Non-pigmented ciliary epithelial cell (primary cell): ENCODE data around the gene PPP2R2C.

Experiments
- DNase-seq: peaks from one replicate; pipeline ENCODE4 v3.0.0-alpha.2; 2010; ENCODE audit warnings: low read depth

PPP2R2C gene

DNA sequence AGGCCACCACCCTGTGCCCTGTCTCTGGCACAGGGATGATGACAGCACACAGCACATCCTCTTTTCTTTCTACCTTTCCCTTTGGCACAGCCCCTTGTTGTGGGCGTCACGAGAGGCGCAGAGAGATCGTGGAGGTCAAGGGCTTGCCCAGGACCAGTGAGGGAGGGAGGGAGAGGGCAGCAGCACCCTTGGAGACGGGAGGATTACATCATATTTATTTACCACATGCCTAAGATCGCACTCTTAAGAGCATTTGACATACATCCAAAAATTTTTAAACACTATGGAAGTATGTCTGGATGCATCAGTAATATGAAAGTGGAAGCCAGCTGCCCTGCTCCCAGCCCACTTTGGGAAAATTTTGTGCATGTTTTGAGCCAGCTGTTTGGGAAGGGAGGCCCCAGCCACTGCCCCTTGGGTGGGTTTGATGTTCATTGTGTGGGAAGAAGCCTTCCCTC, 190.1 kb downstream of the PPP2R2C start:
- DNase-seq = no peak

DNA sequence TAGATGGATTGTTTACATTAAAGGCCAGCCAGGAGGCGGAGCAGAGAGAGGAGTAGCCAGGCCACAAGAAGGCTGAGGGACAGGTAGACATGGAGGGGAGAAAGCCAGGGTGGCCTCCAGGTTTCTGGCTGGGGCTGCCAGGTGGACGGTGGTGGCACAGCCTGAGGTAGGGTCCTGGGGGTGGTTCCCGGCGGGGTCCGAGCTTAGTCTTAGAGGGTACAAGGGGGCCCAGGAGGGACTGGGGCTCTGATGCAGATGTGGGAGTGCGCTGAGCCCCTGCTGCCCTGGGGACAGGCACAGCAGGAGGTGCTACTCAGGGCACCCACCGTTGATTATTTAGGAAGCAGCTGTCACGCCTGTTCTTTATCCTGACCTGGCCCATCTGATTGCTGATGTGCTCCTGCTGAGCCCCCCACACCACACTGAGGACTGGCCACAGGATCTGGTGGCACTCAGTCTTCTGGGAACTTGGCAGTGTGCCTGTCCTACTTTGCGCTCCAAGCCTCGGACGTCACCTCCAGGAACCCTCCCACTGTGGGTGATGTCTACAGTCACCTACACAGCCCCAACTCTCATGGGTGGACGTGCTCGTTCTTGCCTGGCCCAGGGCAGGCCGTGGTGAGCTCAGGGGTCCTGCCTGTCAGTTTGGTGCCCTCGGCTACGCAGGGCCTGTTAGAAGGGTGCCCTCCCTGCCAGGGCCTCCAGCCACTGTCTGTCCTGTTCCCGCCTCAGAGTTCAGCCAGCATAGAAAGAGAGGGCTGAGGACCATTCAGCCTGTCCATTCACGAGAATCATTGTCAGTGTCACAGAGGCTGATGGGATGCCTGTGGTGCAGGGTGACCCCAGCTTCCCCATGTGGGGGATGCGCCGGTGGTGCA, 190.7 kb downstream of the PPP2R2C start:
- no peak for DNase-seq

DNA sequence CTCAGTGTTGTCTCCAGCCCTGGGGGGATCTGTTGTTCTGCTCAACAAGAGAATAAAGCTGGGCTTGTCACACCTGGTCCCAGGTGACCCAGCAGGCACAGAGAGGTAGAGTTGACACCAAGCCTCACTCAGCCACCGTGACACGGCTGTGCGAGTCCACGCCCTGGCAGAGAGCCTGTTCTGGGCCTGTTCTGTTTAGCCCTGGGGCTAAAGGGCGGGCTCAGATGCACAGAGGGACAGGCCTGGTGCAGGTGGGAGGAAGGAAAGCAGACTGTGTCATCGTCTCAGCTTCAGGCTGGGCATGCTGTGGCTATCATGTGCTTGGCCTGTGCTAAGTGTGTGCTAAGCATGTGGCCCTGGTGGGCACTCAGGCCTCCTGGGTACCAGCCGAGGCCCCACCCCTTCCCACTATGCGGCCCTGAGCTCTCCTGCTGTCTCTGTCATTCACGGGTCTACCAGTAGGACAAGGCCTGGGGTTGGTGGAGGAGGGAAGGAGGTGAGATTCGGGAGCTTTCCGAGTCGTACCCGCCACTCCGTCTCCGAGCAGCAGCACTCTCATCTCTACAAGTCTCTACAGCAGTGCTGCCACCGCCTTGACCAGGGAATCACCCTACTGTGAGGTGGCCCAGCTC, 191.9 kb downstream of the PPP2R2C start:
- no peak for DNase-seq

DNA sequence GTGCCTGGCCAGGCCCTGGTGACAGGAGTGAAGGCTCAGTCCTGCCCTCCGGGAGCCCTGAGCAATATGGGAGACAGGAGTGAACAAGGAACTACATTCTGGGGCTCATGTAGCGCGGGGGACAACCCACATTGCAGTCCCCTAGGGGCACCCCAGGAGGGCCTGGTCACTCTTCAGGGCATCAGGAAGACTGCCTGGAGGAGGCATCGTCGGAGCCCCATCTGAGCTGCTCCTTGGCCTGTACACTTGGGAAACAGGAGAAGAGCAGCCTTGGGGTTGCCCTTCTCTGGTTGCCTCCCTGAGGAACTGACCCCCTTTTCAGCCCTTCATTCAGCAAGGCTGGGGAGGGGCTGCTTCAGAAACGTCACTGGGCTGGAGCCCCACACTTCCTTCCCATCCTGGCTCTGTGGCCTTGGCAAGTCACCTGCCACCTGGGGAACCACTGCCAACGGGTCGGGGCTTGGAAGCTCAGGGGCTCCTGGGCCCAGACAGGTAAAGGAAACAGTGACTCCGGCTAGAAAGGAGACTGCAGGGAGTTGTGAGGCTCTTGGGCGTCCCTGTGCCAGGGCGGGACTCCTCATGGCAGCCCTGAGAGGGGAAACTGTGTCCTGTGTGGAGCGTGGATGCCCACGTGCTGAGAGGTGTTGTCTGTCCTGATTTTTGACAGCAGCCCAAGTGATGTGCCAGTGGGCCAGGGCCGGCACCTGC, 192.7 kb downstream of the PPP2R2C start:
- no peak for DNase-seq

DNA sequence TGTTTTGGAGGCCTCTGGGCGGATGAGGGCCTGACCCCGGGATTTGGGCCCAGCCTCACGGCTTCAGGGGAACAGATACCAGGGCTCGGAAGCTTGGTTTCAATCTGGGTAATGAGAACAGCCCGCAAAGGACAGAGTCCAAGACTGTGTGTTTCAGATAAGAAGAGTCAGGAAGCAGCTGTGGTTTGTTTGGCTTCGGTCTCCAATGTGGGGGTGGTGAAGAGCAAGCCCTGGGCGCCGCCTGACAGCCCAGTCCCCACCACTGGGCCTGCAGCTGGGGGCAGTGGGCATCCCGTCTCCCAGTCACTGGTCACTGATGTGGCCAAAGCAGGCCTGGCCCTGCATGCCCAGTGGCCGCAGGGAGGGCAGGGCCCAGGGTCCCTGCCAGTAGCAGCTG, 193.6 kb downstream of the PPP2R2C start:
- peak; percentile 35 for DNase-seq

DNA sequence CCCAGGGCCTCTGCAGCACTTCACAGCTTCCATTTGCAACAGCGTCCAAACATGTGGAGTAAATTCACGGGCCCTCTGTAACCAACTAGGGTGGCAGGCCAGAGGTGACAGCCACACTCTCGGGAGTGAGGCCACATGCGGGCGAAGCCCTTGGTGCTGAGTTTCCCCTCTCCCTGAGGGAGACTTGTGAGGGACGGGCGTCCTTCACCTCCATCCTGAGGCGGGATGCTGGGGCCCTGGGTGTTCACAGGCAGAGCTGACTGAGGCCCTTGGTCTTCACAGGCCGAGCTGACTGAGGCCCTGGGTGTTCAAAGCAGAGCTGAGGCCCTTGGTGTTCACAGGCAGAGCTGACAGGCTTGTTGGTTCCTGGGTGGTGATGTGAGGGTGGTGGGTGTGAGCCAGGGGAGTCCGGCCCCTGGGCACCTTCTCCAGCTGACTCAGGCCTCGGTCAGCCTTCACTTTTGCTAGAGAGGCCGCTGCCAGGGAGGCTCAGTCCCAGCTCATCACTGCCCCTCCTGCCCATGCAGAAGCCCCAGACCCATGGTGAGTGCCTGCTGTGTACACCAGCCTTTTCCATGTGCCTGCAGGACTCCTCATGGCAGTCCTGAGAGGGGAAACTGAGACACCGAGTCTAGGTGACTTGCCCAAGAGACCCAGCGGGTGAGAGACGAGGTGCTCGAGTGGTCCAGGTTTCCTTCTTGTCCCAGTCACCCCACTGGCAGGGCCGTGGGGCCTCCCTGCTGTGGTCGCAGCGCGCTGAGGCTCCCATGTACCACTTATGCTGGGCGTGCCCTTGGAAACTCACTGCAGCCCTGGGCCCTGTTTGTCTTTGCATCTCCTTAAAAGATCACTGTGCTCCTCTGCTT, 194.2 kb downstream of the PPP2R2C start:
- no peak for DNase-seq

DNA sequence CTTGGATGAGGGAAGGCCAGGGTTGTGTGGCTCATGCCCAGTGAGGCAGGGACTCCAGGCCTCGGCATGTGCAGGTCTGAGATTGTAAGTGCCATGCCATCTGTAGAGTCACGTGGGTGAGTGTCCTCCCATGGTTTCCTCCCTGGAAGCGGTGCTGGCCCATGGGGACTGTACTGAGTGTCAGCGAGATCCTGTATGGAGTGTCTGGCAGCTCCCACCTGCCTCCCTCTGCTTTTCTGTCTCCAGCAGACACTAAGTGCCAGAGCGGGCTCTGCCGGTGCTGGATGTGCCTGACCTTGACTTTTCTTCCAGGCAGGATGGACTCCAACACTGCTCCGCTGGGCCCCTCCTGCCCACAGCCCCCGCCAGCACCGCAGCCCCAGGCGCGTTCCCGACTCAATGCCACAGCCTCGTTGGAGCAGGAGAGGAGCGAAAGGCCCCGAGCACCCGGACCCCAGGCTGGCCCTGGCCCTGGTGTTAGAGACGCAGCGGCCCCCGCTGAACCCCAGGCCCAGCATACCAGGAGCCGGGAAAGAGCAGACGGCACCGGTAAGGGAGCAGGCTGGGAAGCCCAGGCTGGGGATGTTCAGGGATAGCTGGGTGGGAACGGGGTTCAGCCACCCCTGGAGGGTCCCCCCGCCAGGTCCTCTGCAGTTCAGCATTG, 195.1 kb downstream of the PPP2R2C start:
- no peak for DNase-seq

DNA sequence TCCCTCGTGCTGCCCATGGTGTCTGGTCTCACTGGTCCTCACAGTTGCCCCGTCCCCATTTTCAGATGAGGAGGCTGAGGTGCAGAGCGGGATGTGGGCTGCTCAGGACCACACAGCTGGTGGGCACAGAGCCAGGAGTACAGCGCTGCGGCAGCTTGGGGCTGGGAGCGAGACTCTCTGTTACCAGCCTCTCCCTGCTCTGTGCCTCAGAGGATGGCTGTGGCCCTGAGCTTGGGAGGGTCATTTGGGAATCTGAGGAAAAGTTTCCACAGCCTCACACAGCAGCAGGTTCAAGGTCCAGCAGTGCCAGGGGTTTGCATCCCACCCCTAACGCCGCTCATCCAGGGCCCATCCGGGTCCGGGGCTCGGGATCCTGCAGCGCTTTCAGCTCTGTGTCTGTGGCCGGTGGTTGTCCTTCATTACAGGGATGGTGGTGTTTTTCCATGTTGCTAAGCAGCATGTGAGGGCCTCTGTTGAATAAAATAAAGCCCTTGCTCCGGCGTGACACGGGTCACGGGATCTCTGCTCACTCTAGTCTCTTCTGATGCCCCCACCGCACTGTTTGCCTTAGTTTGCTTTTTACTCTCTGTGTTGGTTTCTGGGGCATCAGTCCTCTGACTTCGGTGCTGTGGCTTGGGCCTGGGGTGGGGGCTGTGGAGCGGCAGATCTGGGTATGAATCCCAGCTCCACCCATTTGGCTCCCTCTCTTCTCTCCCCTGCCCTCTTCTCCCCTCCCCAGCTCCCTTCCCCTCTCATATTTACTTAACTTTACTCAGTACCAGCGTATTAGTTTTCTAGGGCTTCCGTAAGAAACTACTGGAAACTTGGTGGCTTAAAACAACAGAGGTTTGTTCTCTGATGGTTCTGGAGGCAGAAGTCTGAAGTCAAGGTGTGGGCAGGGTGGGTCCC, 196.3 kb downstream of the PPP2R2C start:
- DNase-seq = no peak

DNA sequence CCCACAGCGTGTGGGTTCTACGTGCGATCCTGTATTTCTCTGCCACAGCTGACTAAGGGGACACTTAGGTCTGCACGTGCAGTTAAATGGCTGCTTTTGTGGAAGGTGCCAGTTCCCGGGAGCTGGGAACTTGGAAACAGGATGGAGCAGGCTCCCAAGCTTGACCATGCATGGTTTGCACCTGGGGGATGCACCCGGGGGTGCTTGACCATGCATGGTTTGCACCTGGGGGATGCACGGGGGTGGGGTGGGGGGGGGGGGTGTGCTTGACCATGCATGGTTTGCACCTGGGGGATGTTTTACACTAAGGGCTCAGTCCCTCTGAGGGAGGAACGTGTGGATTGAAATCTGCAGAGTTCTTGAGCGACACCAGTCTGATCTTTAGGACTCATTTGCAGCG, 197.1 kb downstream of the PPP2R2C start:
- DNase-seq = no peak

DNA sequence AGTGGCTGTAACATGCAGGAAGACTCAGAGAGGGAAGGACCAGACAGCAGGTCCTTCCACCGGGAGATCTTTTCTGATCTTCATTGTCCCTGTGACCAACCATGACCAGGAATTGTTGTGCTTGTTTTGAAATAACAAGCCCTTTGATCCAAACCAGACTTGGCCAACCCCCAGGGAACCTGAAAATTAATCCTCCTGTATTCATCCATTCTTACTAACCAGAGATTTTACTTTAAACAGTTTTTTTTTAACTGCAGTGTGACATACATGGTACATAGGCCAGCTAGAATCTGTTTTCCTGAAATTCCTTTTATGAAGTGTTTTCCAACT, 198.8 kb downstream of the PPP2R2C start:
- no peak for DNase-seq

DNA sequence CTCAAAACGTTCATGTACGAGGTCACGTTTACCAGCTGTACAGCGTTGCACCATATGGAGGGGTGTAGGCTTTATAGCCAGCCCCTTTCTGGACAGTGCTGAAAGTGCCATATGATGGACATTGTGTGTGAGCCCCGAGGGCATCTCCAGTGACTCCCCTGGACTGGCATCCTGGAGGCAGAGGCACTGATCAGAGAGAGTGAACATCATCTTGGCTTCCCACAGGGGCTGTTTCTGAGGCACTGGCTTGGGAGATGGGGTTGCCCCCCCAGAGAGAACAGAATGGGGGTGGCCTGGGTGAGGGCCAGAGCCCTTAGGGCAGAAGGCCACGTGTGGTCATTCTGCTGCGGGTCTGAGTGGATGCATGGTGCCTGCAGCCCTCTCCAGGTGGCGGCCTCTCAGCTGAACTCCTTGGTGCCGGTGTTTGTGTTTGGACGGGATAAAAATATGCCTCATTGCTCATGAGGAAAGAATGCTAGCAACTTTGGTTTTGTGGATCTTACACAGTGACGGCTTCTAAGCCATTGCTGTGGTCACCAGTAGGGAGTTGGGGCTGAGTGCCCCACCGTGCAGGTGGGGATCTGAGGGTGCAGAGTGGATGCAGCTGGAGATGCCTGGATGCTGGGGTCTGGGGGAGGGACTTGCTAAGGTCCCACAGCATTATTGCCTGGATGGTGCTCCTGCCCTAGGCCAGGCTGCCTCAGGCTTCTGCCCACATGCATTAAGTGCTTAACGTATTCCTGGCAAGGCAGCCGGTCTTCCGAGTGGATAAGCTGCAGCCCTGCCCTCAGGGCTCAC, 199.4 kb downstream of the PPP2R2C start:
- DNase-seq = peak; percentile 70

DNA sequence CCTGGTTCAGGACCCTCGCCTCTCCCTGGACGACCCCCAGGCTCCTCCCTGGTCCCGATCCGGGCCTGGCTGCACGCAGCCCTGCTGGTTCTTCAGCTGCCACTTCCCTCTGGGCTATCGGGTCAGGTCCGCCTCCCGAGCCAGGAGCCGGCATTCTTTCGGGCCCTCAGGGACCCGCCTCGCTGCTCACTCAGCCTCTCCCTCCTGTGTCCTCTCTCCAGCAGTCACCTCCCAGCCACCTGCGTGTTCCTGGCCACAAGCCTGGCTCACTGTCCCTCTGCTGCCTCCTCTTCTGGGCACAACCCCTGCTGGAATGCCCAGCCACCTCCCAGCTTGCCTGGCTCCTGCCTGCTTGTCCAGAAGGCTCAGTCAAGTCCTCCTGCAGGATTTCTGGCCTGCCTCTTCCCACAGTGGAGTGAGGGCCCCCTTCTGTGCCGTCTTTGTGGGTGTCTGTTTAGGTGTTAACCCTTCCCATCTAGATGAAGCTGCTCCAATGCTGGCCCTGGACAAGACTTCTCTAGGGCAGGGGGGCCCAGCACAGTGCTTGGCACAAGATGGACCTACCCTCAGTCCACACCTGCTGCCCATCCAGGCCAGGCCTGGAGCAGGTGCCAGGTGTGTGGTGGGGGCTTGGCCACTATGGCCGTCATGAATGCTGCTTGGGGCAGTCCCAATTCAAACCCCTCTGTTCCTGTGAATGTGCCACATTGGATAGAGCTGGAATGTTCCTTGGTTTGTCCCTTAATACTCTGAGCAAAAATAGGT, 200.5 kb downstream of the PPP2R2C start:
- no peak for DNase-seq

DNA sequence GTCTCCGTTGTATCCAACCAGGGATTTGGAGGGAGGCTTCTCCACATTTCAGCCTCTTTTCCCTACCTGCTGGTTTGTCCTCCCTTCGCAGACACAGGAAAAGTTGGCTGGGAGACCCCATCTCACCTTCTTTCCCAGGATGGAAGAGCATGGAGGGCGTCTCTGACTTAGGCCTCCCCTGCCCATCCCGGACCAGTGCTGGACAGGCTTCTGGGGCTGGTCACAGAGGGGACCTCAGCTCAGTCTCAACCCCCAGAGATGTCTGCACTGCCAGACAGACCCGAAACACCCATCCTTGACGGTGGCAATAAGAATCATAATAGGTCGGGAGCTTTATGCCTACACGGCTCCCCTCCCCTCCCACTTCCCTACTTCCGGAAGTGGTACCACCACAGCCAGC, 201.2 kb downstream of the PPP2R2C start:
- DNase-seq = no peak

DNA sequence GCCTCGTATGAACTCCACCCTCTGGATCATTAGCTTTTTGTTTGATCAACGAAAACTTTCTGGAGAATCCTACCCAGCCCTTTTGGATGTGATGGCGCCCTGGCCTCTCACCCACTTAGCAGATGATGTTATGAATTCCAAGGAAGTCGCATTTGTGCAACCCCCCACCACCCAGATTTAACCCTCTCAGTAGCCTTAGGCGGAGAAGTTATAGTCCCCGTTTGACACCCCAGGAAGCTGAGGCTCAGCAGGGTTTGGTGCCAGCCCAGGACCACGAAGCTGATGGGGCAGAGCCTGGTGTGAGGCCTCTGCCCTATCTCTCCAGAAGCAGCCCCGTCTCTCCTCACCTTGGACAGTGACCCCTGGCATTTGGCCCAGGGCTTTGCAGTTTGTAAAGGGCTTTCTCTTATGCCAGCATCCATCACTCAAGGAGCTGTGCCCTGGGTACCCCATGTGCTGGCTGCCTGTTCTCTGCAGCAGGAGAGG, 201.7 kb downstream of the PPP2R2C start:
- DNase-seq = no peak
